ENCODE data around the gene ACOX3. TPM values are rescaled to one million over a fixed set of nuclear protein-coding genes. Genes with fewer than 3 reads are reported as not detected.
"Not testable (repeated sequence)": the region's sequence is repeated elsewhere in the genome, so short reads cannot be mapped to it uniquely, and the experiment has no call there.

The ACOX3 gene
- total RNA-seq, 1 donor from 2014 or later = 51.6 TPM

DNA sequence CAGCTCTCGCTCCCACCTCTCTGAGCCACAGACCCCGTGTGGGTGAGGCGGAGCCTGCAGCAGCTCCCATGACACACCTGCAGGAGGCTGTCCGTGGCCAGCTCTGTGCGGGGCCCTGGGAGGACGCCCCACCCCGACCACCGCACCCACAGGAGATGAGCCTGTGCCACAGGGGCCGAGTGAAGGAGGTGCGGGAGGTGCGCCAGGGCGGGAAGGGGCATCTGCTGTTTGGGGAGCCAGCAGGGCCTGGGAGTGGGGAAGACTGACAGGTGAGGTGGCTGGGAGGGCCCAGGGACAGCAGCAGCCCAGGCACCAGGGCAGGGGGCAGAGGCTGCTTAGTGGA, 52.0 kb downstream of the ACOX3 start:
- Mint-ChIP-seq H3K36me3 (ENCODE audit: low read depth) (peaks cover 34% of the 10 kb centered on the region), H3K27me3 (ENCODE audit: low read depth) (no peaks in the 10 kb centered on the region), H3K4me3 (ENCODE audit: unreplicated experiment) (no peak overlapping the region), H3K27ac (ENCODE audit: unreplicated experiment) (no peak overlapping the region), H3K9me3 (ENCODE audit: low read depth) (no peaks in the 10 kb centered on the region), H3K4me1 (ENCODE audit: low read depth) (peaks cover 32% of the 10 kb centered on the region)
- DNase-seq (ENCODE audit: low spot score) = no peak
- TF ChIP-seq CTCF (IDR thresholded peaks at IDR 0.05) = no peak

GRCh38 chr4:8387615-8388527, 52.7 kb downstream of the ACOX3 start:
- H3K4me1 Mint-ChIP-seq (ENCODE audit: low read depth) = peaks cover 26% of the 10 kb centered on the region
- H3K27ac Mint-ChIP-seq (ENCODE audit: unreplicated experiment) = no peak overlapping the region
- no peaks in the 10 kb centered on the region for H3K9me3 Mint-ChIP-seq (ENCODE audit: low read depth)
- peaks cover 35% of the 10 kb centered on the region for H3K36me3 Mint-ChIP-seq (ENCODE audit: low read depth)
- no peak for TF ChIP-seq CTCF (IDR thresholded peaks at IDR 0.05)
- H3K4me3 Mint-ChIP-seq (ENCODE audit: unreplicated experiment) = no peak overlapping the region
- H3K27me3 Mint-ChIP-seq (ENCODE audit: low read depth) = no peaks in the 10 kb centered on the region
- no peak for DNase-seq (ENCODE audit: low spot score)

DNA sequence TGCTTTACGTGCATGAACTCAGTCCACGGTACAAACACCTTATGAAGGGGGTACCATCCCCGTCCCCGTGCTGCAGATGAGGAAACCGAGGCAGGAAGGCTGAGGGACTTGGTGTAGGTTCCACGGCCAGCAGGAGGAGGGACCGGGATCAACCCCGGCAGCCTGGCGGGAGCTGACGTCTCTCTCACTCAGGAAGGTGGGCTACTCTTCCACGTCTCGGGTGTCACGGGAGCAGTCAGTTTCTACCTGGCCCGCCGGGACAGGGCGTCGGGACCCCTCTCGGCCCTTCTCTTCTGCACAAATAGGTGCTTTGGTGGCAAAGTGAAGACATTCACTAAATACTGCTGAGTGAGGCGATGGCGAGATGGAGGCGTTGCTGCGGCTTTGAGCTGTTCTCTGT, 53.3 kb downstream of the ACOX3 start:
- peaks cover 33% of the 10 kb centered on the region for H3K36me3 Mint-ChIP-seq (ENCODE audit: low read depth)
- no peak for DNase-seq (ENCODE audit: low spot score)
- H3K4me1 Mint-ChIP-seq (ENCODE audit: low read depth) = peaks cover 20% of the 10 kb centered on the region
- TF ChIP-seq CTCF (IDR thresholded peaks at IDR 0.05) = no peak
- no peak overlapping the region for H3K27ac Mint-ChIP-seq (ENCODE audit: unreplicated experiment)
- no peaks in the 10 kb centered on the region for H3K27me3 Mint-ChIP-seq (ENCODE audit: low read depth)
- no peak overlapping the region for H3K4me3 Mint-ChIP-seq (ENCODE audit: unreplicated experiment)
- no peaks in the 10 kb centered on the region for H3K9me3 Mint-ChIP-seq (ENCODE audit: low read depth)

DNA sequence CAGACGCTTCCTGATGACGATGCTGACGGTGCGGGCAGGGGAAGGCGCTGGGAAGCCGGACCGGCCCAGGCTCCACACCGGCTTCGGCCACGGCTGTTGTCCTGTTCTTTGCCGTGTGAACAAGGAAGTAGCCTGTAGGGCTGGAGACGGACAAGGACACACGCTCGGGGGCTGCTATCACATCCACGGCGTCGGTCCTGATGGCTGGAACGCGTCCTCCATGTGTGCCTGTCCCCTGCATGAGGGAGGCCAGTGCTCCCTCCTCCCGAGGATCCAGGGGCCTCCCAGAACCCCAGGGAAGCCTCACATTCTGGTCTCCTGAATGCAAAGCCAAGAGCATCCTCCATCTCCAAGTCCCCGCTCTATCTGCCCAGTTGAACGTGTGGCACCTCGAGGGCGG, 53.8 kb downstream of the ACOX3 start:
- Mint-ChIP-seq H3K36me3 (ENCODE audit: low read depth) (peaks cover 33% of the 10 kb centered on the region), H3K9me3 (ENCODE audit: low read depth) (no peaks in the 10 kb centered on the region), H3K4me1 (ENCODE audit: low read depth) (peaks cover 15% of the 10 kb centered on the region), H3K27ac (ENCODE audit: unreplicated experiment) (no peak overlapping the region), H3K4me3 (ENCODE audit: unreplicated experiment) (no peak overlapping the region), H3K27me3 (ENCODE audit: low read depth) (no peaks in the 10 kb centered on the region)
- peak; percentile 88 for DNase-seq (ENCODE audit: low spot score)
- TF ChIP-seq CTCF (IDR thresholded peaks at IDR 0.05) = no peak

DNA sequence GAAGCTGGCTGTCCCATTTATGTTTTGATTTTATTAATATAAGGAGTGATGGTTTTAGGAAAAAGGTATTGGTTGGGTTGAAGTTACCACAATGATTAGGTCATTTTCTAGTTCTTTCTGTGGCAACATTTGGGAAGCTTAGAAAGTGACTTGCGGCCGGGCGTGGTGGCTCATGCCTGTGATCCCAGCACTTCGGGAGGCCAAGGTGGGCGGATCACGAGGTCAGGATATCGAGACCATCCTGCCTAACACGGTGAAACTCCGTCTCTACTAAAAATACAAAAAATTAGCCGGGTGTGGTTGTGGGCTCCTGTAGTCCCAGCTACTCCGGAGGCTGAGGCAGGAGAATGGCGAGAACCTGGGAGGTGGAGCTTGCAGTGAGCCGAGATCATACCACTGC, 54.4 kb downstream of the ACOX3 start:
- H3K27ac Mint-ChIP-seq (ENCODE audit: unreplicated experiment); H3K4me3 Mint-ChIP-seq (ENCODE audit: unreplicated experiment): not testable (repeated sequence)
- peaks cover 34% of the 10 kb centered on the region for H3K36me3 Mint-ChIP-seq (ENCODE audit: low read depth)

DNA sequence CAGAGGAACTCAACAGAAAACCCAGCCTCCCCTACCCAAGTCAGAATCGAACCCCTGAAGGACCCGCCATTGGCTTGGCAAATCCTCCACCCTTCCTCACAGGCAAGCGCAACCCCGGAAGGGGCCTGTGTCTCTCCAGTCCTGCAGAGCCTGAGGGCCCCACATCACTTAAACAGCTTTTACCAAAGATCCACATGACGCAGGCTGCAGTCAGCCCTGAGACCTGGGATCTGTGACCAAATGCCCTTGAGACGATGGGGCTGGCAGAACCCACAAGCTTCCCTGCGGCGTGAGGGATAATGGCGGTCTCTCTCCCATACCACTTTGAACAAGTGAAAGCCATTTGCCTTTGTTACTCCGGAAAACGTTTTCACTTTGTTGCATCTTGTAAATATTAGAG, 54.9 kb downstream of the ACOX3 start:
- Mint-ChIP-seq H3K27me3 (ENCODE audit: low read depth) (no peaks in the 10 kb centered on the region), H3K9me3 (ENCODE audit: low read depth) (no peaks in the 10 kb centered on the region), H3K27ac (ENCODE audit: unreplicated experiment) (no peak overlapping the region), H3K4me3 (ENCODE audit: unreplicated experiment) (no peak overlapping the region), H3K36me3 (ENCODE audit: low read depth) (peaks cover 31% of the 10 kb centered on the region), H3K4me1 (ENCODE audit: low read depth) (peaks cover 14% of the 10 kb centered on the region)
- DNase-seq (ENCODE audit: low spot score) = peak; percentile 47
- TF ChIP-seq CTCF (IDR thresholded peaks at IDR 0.05) = no peak

More for the DNA sequence above, 54.4 kb downstream of the ACOX3 start:
- H3K27me3 Mint-ChIP-seq (ENCODE audit: low read depth); H3K9me3 Mint-ChIP-seq (ENCODE audit: low read depth): not testable (repeated sequence)
- DNase-seq (ENCODE audit: low spot score) = peak; percentile 19
- H3K4me1 Mint-ChIP-seq (ENCODE audit: low read depth) = peaks cover 14% of the 10 kb centered on the region

All from chondrocyte (in vitro differentiated cells).